Measurements from ENCODE around the gene SNX25.

Gene SNX25

GRCh38 chr4:185205697-185206342 lies 3.6 kb upstream of the SNX25 start:
- no peak for TF ChIP-seq CTCF (IDR thresholded peaks at IDR 0.05; ENCODE audit: borderline replicate concordance, insufficient read depth, low read depth, low read length)
- no peak overlapping the region for H3K4me3 ChIP-seq (ENCODE audit: low read depth, low read length)

GRCh38 chr4:185207466-185207865 lies 1.9 kb upstream of the SNX25 start:
- TF ChIP-seq CTCF (IDR thresholded peaks at IDR 0.05; ENCODE audit: borderline replicate concordance, insufficient read depth, low read depth, low read length) = no peak

GRCh38 chr4:185209852-185210101 lies 379 bp downstream of the SNX25 start:
- H3K4me3 ChIP-seq (ENCODE audit: low read depth, low read length) = peak overlapping the region; percentile 88

More at GRCh38 chr4:185207466-185207865, 1.9 kb upstream of the SNX25 start:
- H3K4me3 ChIP-seq (ENCODE audit: low read depth, low read length) = no peak overlapping the region

GRCh38 chr4:185210102-185210981 lies 944 bp downstream of the SNX25 start:
- H3K4me3 ChIP-seq (ENCODE audit: low read depth, low read length) = peak overlapping the region; percentile 88
- no peak for TF ChIP-seq CTCF (IDR thresholded peaks at IDR 0.05; ENCODE audit: borderline replicate concordance, insufficient read depth, low read depth, low read length)

GRCh38 chr4:185211035-185211434 lies 1.6 kb downstream of the SNX25 start:
- H3K4me3 ChIP-seq (ENCODE audit: low read depth, low read length) = peak overlapping the region; percentile 88
- TF ChIP-seq CTCF (IDR thresholded peaks at IDR 0.05; ENCODE audit: borderline replicate concordance, insufficient read depth, low read depth, low read length) = no peak

GRCh38 chr4:185211641-185212040 lies 2.2 kb downstream of the SNX25 start:
- TF ChIP-seq CTCF (IDR thresholded peaks at IDR 0.05; ENCODE audit: borderline replicate concordance, insufficient read depth, low read depth, low read length) = no peak
- peak overlapping the region; percentile 88 for H3K4me3 ChIP-seq (ENCODE audit: low read depth, low read length)

GRCh38 chr4:185212581-185212980 lies 3.2 kb downstream of the SNX25 start:
- H3K4me3 ChIP-seq (ENCODE audit: low read depth, low read length) = peak overlapping the region; percentile 88
- TF ChIP-seq CTCF (IDR thresholded peaks at IDR 0.05; ENCODE audit: borderline replicate concordance, insufficient read depth, low read depth, low read length) = no peak
